Suppressor macrophage (primary cell): ENCODE results near the gene MAB21L4.

ENCODE experiments used
- DNase-seq, 4 experiments: peaks; one replicate each; pipeline ENCODE4 v3.0.0-alpha.2; 2020 to 2022

The MAB21L4 gene

GRCh38 chr2:240894006-240894405, 1.9 kb downstream of the MAB21L4 start:
- DNase-seq = no peak

GRCh38 chr2:240893363-240893844, 2.6 kb downstream of the MAB21L4 start:
- DNase-seq = no peak

DNA sequence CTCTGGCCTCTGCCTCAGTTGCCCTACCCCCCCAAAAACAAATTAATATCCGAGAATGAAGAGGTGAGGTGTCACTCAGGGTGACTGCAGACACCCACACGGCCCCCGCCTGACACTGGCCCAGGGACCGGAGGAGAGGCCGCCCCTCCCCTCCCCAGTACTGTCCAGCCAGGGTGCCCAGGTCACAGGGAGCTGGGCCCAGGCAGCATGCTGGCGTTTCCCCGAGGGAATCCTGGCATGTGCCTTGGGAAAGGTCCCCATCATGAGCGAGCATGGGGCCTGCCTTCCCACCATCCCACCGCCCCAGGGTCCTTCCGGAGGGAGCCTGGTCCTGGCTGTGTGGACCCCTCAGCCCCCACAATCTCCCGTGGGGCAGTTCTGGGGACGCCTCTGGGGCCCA, 3.0 kb downstream of the MAB21L4 start:
- no peak for DNase-seq

DNA sequence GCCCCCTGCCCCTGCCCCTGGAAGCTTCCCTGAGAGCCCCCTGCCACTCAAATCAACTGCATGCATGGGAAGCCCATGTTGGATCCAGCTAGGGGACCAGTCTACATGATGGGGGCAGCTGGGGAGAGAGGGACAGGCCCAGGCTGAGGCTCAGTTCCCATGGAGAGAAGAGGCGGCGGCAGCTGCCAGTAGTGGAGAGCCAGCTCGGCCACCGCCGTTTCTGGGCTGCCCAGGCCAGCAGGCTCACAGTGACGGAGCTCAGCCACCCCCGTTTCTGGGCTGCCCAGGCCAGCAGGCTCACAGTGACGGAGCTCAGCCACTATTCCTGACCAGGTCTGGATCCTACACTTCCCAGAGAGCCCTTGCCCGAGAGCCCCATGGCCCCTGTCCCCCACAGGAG, 3.6 kb downstream of the MAB21L4 start:
- DNase-seq = no peak

DNA sequence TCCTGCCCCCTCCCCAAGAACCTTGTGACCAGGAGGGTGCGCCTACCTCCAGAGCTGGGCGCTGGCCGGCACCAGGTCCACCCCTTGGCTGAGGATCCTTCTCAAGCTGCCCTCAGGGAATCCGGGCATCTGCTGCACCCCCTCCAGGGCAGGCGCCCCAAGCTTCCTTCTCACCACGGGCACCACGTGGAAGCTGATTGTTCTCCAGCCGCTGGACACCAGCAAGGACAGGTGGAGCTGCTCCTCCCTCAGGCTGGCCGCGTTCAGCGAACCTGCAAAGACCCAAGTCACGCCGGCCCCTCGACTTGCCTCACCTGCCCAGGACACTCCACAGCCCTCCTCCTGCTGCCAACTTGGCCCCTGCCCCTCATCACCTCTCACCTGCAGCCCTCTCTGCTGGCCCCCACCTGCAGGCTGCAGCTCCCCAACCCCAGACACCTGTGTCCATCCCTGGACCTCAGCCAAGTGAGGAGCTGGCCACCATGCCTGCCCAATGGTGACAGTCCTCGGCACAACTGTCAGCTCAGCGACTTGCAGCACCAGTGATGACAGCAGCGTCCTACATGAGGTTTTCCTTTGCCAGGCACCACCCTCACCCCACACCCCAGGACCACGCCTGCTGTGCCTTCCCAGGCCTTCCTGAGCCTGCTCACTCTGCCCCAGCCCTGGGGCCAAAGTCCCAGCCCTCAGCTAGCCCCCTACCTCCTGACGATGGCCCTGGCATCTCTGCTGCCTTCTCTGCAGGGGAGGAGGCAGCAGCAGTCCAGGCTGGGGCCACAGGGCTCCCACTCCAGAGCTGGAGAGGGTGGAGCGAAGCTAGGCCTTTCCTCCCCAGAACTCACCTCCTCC, 4.2 kb downstream of the MAB21L4 start:
- no peak for DNase-seq

DNA sequence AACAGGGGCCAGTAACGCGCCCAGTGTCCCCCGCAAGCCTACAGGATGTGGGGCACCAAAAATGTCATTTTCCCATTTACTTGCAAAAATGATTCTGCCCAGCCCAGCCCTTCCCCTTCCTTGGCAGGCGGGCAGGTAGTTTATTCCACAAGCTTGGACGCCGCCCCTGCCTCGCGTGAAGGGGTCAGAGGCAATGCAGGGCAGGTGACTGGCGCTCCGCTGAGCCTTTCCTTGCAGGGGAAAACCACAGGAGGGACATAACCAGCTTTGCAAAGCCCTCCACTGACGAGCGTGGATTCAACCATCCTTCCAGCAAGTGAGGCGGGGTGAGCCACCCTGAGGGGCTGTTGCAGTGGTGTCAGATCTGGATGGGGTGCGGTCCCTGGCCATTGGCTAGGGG, 5.3 kb downstream of the MAB21L4 start:
- no peak for DNase-seq

- no peak for DNase-seq
Measured at GRCh38 chr2:240889601-240890560, 6.1 kb downstream of the MAB21L4 start.

DNA sequence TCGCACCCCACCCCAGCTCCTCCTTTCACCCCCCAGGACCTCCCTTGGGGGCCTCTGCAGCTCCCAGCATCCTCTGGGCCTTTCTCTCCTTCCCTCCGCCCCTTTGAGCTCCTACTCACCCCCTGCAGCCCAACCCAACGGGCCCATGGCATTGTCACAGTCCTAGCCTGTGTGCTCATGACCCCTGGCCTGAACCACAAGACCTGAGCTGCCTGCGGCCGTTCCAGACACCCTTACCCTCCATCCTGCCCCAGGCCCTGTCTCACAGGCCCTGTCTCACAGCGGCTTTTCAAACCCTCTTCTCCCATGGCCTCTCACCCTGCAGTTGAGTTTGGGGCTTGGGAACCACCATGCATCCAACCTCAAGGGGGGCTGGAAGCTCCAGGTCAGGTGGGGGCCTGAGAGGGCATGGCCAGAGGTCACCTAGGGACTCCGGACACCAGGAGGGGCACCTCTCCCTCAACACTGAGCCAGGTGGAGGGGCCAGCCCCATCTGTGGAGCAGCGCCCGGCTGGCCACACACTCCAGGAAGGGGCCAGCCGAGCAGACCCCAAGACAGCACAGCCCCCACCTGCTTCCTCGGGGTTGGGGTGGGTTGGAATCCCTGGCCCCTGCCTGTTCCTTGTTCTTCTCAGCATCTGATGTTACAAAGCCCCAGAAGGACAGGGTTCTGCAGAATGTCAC, 6.9 kb downstream of the MAB21L4 start:
- no peak for DNase-seq

DNA sequence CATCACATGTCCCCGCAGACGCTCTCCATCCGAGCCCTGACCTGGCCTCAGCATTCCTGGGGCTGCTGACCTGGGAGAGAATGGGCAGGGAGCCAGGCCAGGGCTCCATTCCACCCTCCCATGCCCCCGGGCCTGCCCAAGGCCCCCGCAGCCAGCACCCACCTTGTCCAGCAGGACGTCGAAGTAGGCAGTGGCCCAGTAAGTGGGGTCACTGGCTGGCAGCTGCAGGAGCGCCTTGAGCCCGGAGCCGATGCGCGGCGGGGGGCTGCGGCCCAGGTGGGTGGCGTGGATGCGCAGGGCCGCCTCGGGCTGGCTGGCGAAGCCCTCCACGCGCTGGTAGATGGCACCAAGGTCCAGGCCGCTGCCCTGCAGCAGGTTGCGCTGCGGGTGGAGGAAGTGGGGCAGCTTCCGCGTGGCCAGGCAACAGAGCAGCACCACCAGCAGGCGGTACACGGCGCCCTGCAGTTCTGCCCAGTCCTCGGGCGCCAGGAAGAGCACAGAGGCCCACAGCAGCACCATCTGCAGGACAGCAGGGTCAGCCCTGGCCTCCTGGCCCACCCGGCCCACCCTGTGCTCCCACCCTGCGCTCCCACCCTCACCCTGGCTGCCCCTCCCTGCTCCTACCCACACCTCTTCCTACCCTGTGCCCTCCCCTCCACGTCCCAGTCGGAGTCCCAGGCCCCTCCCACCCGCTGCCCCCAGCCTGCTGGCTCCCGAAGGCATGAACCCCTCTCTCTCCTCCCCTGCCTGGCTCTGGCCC, 7.6 kb downstream of the MAB21L4 start:
- no peak for DNase-seq

DNA sequence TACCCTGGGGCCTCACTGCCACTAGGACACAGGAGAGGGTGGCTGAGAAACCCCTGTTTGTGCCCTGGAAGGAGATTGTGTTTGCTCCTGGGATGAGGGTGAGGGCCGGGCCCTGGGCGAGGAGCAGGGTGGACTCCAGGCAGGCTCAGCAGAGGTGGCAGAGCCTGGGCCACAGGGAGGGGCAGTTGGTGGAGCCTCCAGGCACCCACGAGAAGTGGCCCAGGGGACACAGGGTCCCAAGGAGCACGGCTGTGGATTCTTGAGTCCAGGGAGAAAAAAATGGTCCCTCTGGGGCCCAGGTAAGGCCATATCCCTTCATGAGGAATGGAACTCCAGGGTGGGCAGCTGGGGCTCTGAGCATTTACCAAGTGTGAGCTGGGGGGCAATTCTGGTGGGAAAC, 8.3 kb downstream of the MAB21L4 start:
- no peak for DNase-seq

- no peak for DNase-seq
Measured at GRCh38 chr2:240886678-240887609, 9.0 kb downstream of the MAB21L4 start.

- peak; percentile 36 to 51 (median 47) for DNase-seq
Measured at GRCh38 chr2:240886023-240886565, 9.9 kb downstream of the MAB21L4 start.

DNA sequence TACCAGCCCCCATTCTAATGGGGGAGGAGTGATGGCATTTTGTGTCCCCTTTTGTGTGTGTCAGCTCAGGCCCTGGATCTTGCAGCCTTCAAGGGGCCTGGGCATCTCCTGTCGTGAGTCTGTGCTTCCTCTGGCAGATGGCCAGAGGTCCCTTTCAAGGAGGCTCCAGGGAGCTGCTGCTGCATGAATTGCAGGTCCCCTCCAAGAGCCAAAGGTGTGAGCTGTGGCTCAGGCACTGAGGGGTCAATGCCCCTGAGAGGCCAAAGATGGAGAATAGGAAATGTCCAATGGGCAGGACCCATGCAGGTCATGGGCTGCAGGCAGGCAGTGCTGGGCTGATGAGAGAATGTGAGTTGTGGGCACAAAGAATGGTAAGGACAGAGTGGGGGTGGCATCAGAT, 10.4 kb downstream of the MAB21L4 start:
- DNase-seq = no peak

GRCh38 chr2:240884745-240885144, 11.2 kb downstream of the MAB21L4 start:
- no peak for DNase-seq

DNA sequence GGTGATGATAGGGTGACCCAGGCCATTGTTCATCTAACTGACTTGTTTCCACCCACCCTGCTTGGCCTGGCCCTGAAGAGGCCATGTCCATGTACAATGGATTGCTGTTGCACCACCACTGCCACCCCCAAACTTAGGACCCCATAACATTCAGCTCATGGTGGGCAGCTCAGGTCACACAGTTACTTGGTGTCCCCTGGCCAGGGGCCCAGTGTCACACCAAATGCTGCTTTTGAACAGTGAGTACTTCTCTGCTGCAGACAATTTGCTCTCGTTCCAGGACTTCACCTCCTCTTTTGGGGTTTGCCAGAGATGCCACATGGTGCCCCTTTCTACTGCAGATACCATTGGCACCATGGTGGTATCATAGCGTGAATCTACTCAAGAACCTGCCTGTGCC, 11.7 kb downstream of the MAB21L4 start:
- DNase-seq = no peak

DNA sequence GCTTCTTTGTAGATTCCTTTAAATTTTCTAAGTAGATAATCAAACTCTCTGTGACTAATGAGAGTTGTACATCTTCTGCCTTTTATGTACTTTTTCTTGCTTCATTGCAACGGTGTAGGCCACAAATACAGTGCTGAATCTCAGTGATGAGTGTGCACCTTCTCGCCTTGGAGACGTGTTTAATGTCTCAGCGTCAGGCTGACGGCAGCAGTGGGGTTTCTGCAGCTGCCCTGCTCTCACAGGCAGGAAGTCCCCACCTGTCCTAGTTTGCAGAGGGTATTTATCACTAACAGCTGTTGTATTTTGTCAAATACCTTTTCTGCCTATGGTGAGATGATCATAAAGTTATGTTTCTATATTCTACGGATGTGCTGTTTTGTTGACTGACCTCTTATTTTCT, 14.0 kb downstream of the MAB21L4 start:
- no peak for DNase-seq

DNA sequence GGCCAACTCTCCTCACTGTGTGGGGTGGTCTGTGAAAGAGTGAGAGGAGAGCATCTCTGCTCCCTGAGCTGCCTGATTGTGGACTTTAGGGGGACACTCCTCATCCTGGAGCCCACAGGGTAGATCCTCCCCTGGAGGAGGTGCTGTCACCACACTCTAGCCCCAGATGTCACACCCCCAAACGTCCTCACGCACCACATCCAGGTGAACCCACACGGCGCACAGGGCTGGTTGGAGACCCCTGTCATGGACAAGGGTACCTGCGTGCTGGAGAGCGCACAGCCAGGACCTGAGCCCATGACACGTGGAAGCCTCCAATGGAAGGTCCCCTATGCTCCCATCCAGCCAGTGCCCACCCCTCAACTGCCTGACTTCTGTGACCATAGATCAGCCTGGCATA, 16.9 kb downstream of the MAB21L4 start:
- no peak for DNase-seq

DNA sequence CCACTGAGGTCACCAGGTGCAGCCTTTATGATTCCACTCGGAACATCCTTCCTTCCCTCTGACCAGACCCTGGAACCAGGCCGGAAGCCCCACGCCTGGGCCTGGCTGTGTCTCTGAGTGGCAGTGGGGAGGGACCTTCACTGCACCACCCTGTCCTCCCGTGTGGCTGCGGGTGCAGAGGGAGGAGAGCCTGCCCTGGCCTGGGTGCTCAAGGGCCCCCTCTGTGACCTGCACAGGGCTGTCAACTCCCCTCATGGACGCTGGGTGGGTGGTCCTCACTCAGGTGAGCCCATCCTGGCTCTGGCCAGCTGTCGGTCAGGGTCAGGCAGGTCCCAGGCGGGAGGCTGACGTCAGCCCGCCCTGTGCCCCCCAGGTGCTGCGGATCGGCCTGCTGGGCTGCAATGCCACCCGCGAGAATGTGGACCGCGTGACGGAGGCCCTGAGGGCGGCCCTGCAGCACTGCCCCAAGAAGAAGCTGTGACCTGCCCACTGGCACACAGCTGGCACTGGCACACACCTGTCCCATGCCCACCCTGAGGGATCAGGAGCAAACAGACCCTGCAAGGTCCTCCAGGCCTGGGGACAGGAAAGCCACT, 17.5 kb downstream of the MAB21L4 start:
- no peak for DNase-seq

- no peak for DNase-seq
Measured at GRCh38 chr2:240877460-240878340, 18.3 kb downstream of the MAB21L4 start.
